ENCODE results near the gene LPO. TPM values are rescaled to one million over a fixed set of nuclear protein-coding genes. Genes with fewer than 3 reads are reported as not detected.

The LPO gene
- total RNA-seq, 1 experiment from 2014 or later = not detected

- Histone ChIP-seq H3K4me1 (ENCODE audit: control insufficient read depth, insufficient read depth, low read length) (no peaks in the 10 kb centered on the region), H3K27ac (ENCODE audit: low read length) (no peak overlapping the region), H3K27me3 (ENCODE audit: control insufficient read depth, insufficient read depth, low read length) (no peaks in the 10 kb centered on the region), H3K36me3 (ENCODE audit: control insufficient read depth, insufficient read depth, low read length) (no peaks in the 10 kb centered on the region), H3K9me3 (ENCODE audit: control insufficient read depth, insufficient read depth, low read depth, low read length) (no peaks in the 10 kb centered on the region), H3K4me3 (ENCODE audit: low read depth in 2 of 2, low read length in 2 of 2) (no peak overlapping the region)
- BruUV-seq (replicated peaks) = no TSS peak
- ChIA-PET POLR2A (no interaction called here), CTCF (no interaction called here)
- intact Hi-C loops (cut with micrococcal nuclease; ENCODE audit: unreplicated experiment) (no loop called here), in situ Hi-C loops (cut with HindIII; ENCODE audit: low pct_unique_long_range_greater_than_20kb, low sequenced_read_pairs) (no loop called here)
- TF ChIP-seq POLR2AphosphoS5 (IDR thresholded peaks at IDR 0.05; ENCODE audit: low read depth, low read length) (no peak), SIN3A (IDR thresholded peaks at IDR 0.05; ENCODE audit: borderline replicate concordance, insufficient read depth, low read depth, low read length) (no peak), CTCF (IDR thresholded peaks at IDR 0.05) (no peak), TCF7L2 (IDR thresholded peaks at IDR 0.05; ENCODE audit: low read depth, low read length) (no peak)
- TF ChIP-seq, protein P1, sequence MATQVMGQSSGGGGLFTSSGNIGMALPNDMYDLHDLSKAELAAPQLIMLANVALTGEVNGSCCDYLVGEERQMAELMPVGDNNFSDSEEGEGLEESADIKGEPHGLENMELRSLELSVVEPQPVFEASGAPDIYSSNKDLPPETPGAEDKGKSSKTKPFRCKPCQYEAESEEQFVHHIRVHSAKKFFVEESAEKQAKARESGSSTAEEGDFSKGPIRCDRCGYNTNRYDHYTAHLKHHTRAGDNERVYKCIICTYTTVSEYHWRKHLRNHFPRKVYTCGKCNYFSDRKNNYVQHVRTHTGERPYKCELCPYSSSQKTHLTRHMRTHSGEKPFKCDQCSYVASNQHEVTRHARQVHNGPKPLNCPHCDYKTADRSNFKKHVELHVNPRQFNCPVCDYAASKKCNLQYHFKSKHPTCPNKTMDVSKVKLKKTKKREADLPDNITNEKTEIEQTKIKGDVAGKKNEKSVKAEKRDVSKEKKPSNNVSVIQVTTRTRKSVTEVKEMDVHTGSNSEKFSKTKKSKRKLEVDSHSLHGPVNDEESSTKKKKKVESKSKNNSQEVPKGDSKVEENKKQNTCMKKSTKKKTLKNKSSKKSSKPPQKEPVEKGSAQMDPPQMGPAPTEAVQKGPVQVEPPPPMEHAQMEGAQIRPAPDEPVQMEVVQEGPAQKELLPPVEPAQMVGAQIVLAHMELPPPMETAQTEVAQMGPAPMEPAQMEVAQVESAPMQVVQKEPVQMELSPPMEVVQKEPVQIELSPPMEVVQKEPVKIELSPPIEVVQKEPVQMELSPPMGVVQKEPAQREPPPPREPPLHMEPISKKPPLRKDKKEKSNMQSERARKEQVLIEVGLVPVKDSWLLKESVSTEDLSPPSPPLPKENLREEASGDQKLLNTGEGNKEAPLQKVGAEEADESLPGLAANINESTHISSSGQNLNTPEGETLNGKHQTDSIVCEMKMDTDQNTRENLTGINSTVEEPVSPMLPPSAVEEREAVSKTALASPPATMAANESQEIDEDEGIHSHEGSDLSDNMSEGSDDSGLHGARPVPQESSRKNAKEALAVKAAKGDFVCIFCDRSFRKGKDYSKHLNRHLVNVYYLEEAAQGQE (IDR thresholded peaks at IDR 0.05; ENCODE audit: insufficient read depth in 1 of 2, low read depth in 2 of 2, low read length in 1 of 2) = no peak
- no peak for DNase-seq (ENCODE audit: low read depth, low spot score)
- ATAC-seq = no peak
These were observed 70.9 kb downstream of the LPO start for GRCh38 chr17:58308985-58309917.

GRCh38 chr17:58309918-58310259 lies 71.5 kb downstream of the LPO start:
- Histone ChIP-seq H3K9me3 (ENCODE audit: control insufficient read depth, insufficient read depth, low read depth, low read length) (no peaks in the 10 kb centered on the region), H3K4me1 (ENCODE audit: control insufficient read depth, insufficient read depth, low read length) (no peaks in the 10 kb centered on the region), H3K27me3 (ENCODE audit: control insufficient read depth, insufficient read depth, low read length) (no peaks in the 10 kb centered on the region), H3K36me3 (ENCODE audit: control insufficient read depth, insufficient read depth, low read length) (no peaks in the 10 kb centered on the region), H3K27ac (ENCODE audit: low read length) (no peak overlapping the region), H3K4me3 (ENCODE audit: low read depth in 2 of 2, low read length in 2 of 2) (no peak overlapping the region)
- CTCF ChIA-PET = no interaction called here
- intact Hi-C loops (cut with micrococcal nuclease; ENCODE audit: unreplicated experiment) = no loop called here
- no peak for DNase-seq (ENCODE audit: low read depth, low spot score)
- POLR2A ChIA-PET = no interaction called here
- in situ Hi-C loops (cut with HindIII; ENCODE audit: low pct_unique_long_range_greater_than_20kb, low sequenced_read_pairs) = no loop called here
- BruUV-seq (replicated peaks) = no TSS peak
- ATAC-seq = no peak
- TF ChIP-seq POLR2AphosphoS5 (IDR thresholded peaks at IDR 0.05; ENCODE audit: low read depth, low read length) (no peak), CTCF (IDR thresholded peaks at IDR 0.05) (no peak), TCF7L2 (IDR thresholded peaks at IDR 0.05; ENCODE audit: low read depth, low read length) (no peak), SIN3A (IDR thresholded peaks at IDR 0.05; ENCODE audit: borderline replicate concordance, insufficient read depth, low read depth, low read length) (no peak)
- TF ChIP-seq, protein P1 (IDR thresholded peaks at IDR 0.05; ENCODE audit: insufficient read depth in 1 of 2, low read depth in 2 of 2, low read length in 1 of 2) = no peak

Data from Panc1 (cell line).